CD4-positive, alpha-beta T cell treated with Interleukin-2 at 100 ng/mL for 4 hours (primary cell): ENCODE measurements around the gene PLCH1.

Source experiments
- DNase-seq: peaks from one replicate; pipeline ENCODE4 v3.0.0-alpha.2; 2020; ENCODE audit warnings: low spot score

PLCH1 gene

GRCh38 chr3:155744626-155745324 is at the start of gene PLCH1:
PLCH1 (minus strand) TSS chr3:155745071; CDS start chr3:155704224, 40,847 bp downstream.
- peak; percentile 27 for DNase-seq

- DNase-seq: no peak
Observed at GRCh38 chr3:155792532-155792931, 47.7 kb upstream of the PLCH1 start.

- no peak for DNase-seq
Observed at GRCh38 chr3:155791190-155791589, 46.3 kb upstream of the PLCH1 start.

- no peak for DNase-seq
Observed at GRCh38 chr3:155790272-155790925, 45.5 kb upstream of the PLCH1 start.

GRCh38 chr3:155785662-155786295 is 40.9 kb upstream of the PLCH1 start:
- DNase-seq: no peak

- no peak for DNase-seq
Observed at GRCh38 chr3:155782390-155782953, 37.6 kb upstream of the PLCH1 start.

- DNase-seq: no peak
Observed at GRCh38 chr3:155780291-155780690, 35.4 kb upstream of the PLCH1 start.

GRCh38 chr3:155778462-155778861 is 33.6 kb upstream of the PLCH1 start:
- no peak for DNase-seq

GRCh38 chr3:155772801-155773200 is 27.9 kb upstream of the PLCH1 start:
- DNase-seq: no peak

GRCh38 chr3:155771126-155771525 is 26.3 kb upstream of the PLCH1 start:
- DNase-seq: no peak

GRCh38 chr3:155766206-155766605 is 21.3 kb upstream of the PLCH1 start:
- no peak for DNase-seq

GRCh38 chr3:155763870-155764463 is 19.1 kb upstream of the PLCH1 start:
- DNase-seq: no peak

- no peak for DNase-seq
Observed at GRCh38 chr3:155760653-155761052, 15.8 kb upstream of the PLCH1 start.

- no peak for DNase-seq
Observed at GRCh38 chr3:155757577-155757976, 12.7 kb upstream of the PLCH1 start.

GRCh38 chr3:155753038-155753639 is 8.3 kb upstream of the PLCH1 start:
- peak; percentile 27 for DNase-seq

- DNase-seq: no peak
Observed at GRCh38 chr3:155748611-155749365, 3.9 kb upstream of the PLCH1 start.

- DNase-seq: no peak
Observed at GRCh38 chr3:155747946-155748290, 3.0 kb upstream of the PLCH1 start.

- no peak for DNase-seq
Observed at GRCh38 chr3:155747286-155747945, 2.5 kb upstream of the PLCH1 start.

GRCh38 chr3:155746703-155747102 is 1.8 kb upstream of the PLCH1 start:
- no peak for DNase-seq

GRCh38 chr3:155745795-155746550 is 1.1 kb upstream of the PLCH1 start:
- no peak for DNase-seq
